ENCODE data around the gene PAXX. TPM values are rescaled to one million over a fixed set of nuclear protein-coding genes. Genes with fewer than 3 reads are reported as not detected.
A peak's percentile ranks its signal among the peaks of the same experiment; 100 is the strongest.

The PAXX gene
- total RNA-seq, 1 donor from 2014 or later, result 34.4 TPM

- Mint-ChIP-seq H3K27ac (ENCODE audit: unreplicated experiment) (no peak overlapping the region), H3K27me3 (ENCODE audit: low read depth) (no peaks in the 10 kb centered on the region), H3K36me3 (ENCODE audit: low read depth) (no peaks in the 10 kb centered on the region), H3K4me1 (ENCODE audit: low read depth) (peaks cover 7% of the 10 kb centered on the region), H3K4me3 (ENCODE audit: unreplicated experiment) (peak overlapping the region; percentile 68), H3K9me3 (ENCODE audit: low read depth) (no peaks in the 10 kb centered on the region)
- no peak for DNase-seq (ENCODE audit: low spot score)
- TF ChIP-seq CTCF (IDR thresholded peaks at IDR 0.05), result peak; percentile 86
These were observed 37.1 kb downstream of the PAXX start for GRCh38 chr9:137029058-137029936.

- Mint-ChIP-seq H3K27me3 (ENCODE audit: low read depth) (no peaks in the 10 kb centered on the region), H3K4me1 (ENCODE audit: low read depth) (peaks cover 7% of the 10 kb centered on the region), H3K36me3 (ENCODE audit: low read depth) (no peaks in the 10 kb centered on the region), H3K9me3 (ENCODE audit: low read depth) (no peaks in the 10 kb centered on the region), H3K27ac (ENCODE audit: unreplicated experiment) (no peak overlapping the region), H3K4me3 (ENCODE audit: unreplicated experiment) (no peak overlapping the region)
- DNase-seq (ENCODE audit: low spot score), result no peak
- no peak for TF ChIP-seq CTCF (IDR thresholded peaks at IDR 0.05)
These were observed 37.8 kb downstream of the PAXX start for GRCh38 chr9:137030006-137030405.

GRCh38 chr9:137030538-137031527 is 38.6 kb downstream of the PAXX start:
- Mint-ChIP-seq H3K27me3 (ENCODE audit: low read depth) (no peaks in the 10 kb centered on the region), H3K4me1 (ENCODE audit: low read depth) (peaks cover 7% of the 10 kb centered on the region), H3K4me3 (ENCODE audit: unreplicated experiment) (no peak overlapping the region), H3K36me3 (ENCODE audit: low read depth) (no peaks in the 10 kb centered on the region), H3K9me3 (ENCODE audit: low read depth) (no peaks in the 10 kb centered on the region), H3K27ac (ENCODE audit: unreplicated experiment) (no peak overlapping the region)
- no peak for DNase-seq (ENCODE audit: low spot score)
- TF ChIP-seq CTCF (IDR thresholded peaks at IDR 0.05), result no peak

GRCh38 chr9:137031904-137032640 is 39.9 kb downstream of the PAXX start, which contains the start of gene FUT7:
FUT7 (minus strand) TSS chr9:137032088; CDS start chr9:137031991, 97 bp downstream.
- Mint-ChIP-seq H3K4me3 (ENCODE audit: unreplicated experiment) (no peak within 1 kb of the TSS), H3K27ac (ENCODE audit: unreplicated experiment) (no peak within 1 kb of the TSS), H3K36me3 (ENCODE audit: low read depth) (no peaks in the 10 kb centered on the region), H3K27me3 (ENCODE audit: low read depth) (no peaks in the 10 kb centered on the region), H3K4me1 (ENCODE audit: low read depth) (peaks cover 3% of the 10 kb centered on the region), H3K9me3 (ENCODE audit: low read depth) (no peaks in the 10 kb centered on the region)
- TF ChIP-seq CTCF (IDR thresholded peaks at IDR 0.05), result no peak
- no peak for DNase-seq (ENCODE audit: low spot score)
